H1 (cell line): ENCODE measurements around the gene ISCA2. TPM values are rescaled to one million over a fixed set of nuclear protein-coding genes. Genes with fewer than 3 reads are reported as not detected.
"Not testable (repeated sequence)": the region's sequence is repeated elsewhere in the genome, so short reads cannot be mapped to it uniquely, and the experiment has no call there.

Source experiments
- CTCF ChIA-PET: fragments of 300-600 bp; sonication (Branson Sonifier 250); formaldehyde crosslinking; loops from one replicate; lab custom pipeline; 2021; ENCODE audit not compliant: partially characterized antibody; lab: Charles Lee
- POLR2A ChIA-PET: fragments of 300-600 bp; sonication (Branson Sonifier 250); formaldehyde crosslinking; loops from one replicate; lab custom pipeline; 2021; ENCODE audit warnings: inconsistent platforms; ENCODE audit not compliant: partially characterized antibody; lab: Charles Lee
- DNase-seq, 2 experiments: peaks; one replicate each; pipeline versions ENCODE4 v3.0.0 to v3.0.0-alpha.2; 2010 to 2022; ENCODE audit warnings: low spot score in 2 of 2, low read depth in 1 of 2, mixed read lengths in 1 of 2
- FAIRE-seq: peaks from 2 replicates; lab custom pipeline; 2011; peaks lifted over from hg19 to GRCh38; lab: Jason Lieb, UNC
- H2AFZ ChIP-seq: 2 replicates; pipeline ENCODE4 v1.8.1; 2012; ENCODE audit warnings: low read length, inconsistent platforms
- H2AK5ac ChIP-seq: 2 replicates; pipeline ENCODE4 v1.6.1; 2013; ENCODE audit warnings: low read depth, low read length
- H2BK120ac ChIP-seq: replicated peaks from 2 replicates; pipeline ENCODE3; 2013; ENCODE audit warnings: low read depth, low read length, inconsistent platforms
- H2BK12ac ChIP-seq: 2 replicates; pipeline ENCODE4 v1.6.1; 2013; ENCODE audit warnings: low read depth, low read length
- H2BK15ac ChIP-seq: 2 replicates; pipeline ENCODE4 v1.6.1; 2013; ENCODE audit warnings: low read length
- H2BK20ac ChIP-seq: 2 replicates; pipeline ENCODE4 v1.6.1; 2013; ENCODE audit warnings: low read length
- H2BK5ac ChIP-seq: 2 replicates; pipeline ENCODE4 v1.6.1; 2013; ENCODE audit warnings: low read depth, low read length
- H3K14ac ChIP-seq: 2 replicates; pipeline ENCODE4 v1.6.1; 2013; ENCODE audit warnings: inconsistent platforms; ENCODE audit not compliant: insufficient read length
- H3K18ac ChIP-seq: 2 replicates; pipeline ENCODE4 v1.6.1; 2013; ENCODE audit warnings: low read length; ENCODE audit errors: extremely low read depth
- H3K23ac ChIP-seq: 2 replicates; pipeline ENCODE4 v1.6.1; 2013; ENCODE audit warnings: inconsistent platforms; ENCODE audit not compliant: insufficient read length
- H3K23me2 ChIP-seq: 2 replicates; pipeline ENCODE4 v1.6.1; 2013; ENCODE audit warnings: low read depth, low read length
- H3K27ac ChIP-seq: 2 replicates; pipeline ENCODE4 v1.6.1; 2011; ENCODE audit warnings: low read depth, low read length, inconsistent platforms
- H3K27me3 ChIP-seq, 4 experiments: replicated peaks in 1 of 4; 1 replicate in 1 of 4; 2 replicates in 3 of 4; pipeline versions ENCODE4 v1.6.1 to v1.8.1; 2011 to 2013; ENCODE audit warnings: low read length in 3 of 4, mild to moderate bottlenecking in 3 of 4, inconsistent platforms in 2 of 4, mixed read lengths in 2 of 4, moderate library complexity in 1 of 4; ENCODE audit not compliant: control insufficient read depth in 3 of 4, insufficient read depth in 3 of 4; ENCODE audit errors: extremely low read depth in 1 of 4
- H3K36me3 ChIP-seq, 4 experiments: 2 replicates each; pipeline versions ENCODE4 v1.6.1 to v1.8.1; 2011 to 2013; ENCODE audit warnings: mild to moderate bottlenecking in 4 of 4, low read length in 3 of 4, moderate library complexity in 2 of 4, control low read depth in 1 of 4, inconsistent platforms in 1 of 4; ENCODE audit not compliant: insufficient read depth in 4 of 4, control insufficient read depth in 2 of 4
- H3K4ac ChIP-seq: replicated peaks from 2 replicates; pipeline ENCODE3; 2013; ENCODE audit warnings: low read length, low read depth, mixed read lengths, inconsistent platforms; ENCODE audit not compliant: insufficient read length
- H3K4me1 ChIP-seq, 4 experiments: replicated peaks in 1 of 4; 1 replicate in 1 of 4; 2 replicates in 3 of 4; pipeline versions ENCODE4 v1.6.1 to v1.8.1; 2011 to 2013; ENCODE audit warnings: low read length in 3 of 4, inconsistent platforms in 2 of 4, mixed read lengths in 1 of 4; ENCODE audit not compliant: insufficient read depth in 4 of 4, control insufficient read depth in 3 of 4
- H3K4me2 ChIP-seq, 2 experiments: 2 replicates each; pipeline versions ENCODE4 v1.6.1 to v1.8.1; 2011 to 2013; ENCODE audit warnings: low read depth in 2 of 2, low read length in 2 of 2, control low read depth in 1 of 2, inconsistent platforms in 1 of 2, mild to moderate bottlenecking in 1 of 2; ENCODE audit not compliant: insufficient read depth in 1 of 2
- H3K4me3 ChIP-seq, 4 experiments: fragments of 200-600, 300-600 bp in 1 of 4; sonication (generic), shearing (Covaris generic), sonication (Bioruptor Twin) in 1 of 4; 2 replicates each; pipeline versions ENCODE4 v1.5.1 to v1.8.1; 2011 to 2016; ENCODE audit warnings: low read length in 4 of 4, low read depth in 3 of 4, control low read depth in 2 of 4, inconsistent platforms in 2 of 4, mild to moderate bottlenecking in 2 of 4, mixed read lengths in 1 of 4, moderate library complexity in 1 of 4; ENCODE audit not compliant: insufficient read depth in 2 of 4; ENCODE audit errors: extremely low read depth in 1 of 4
- H3K56ac ChIP-seq: replicated peaks from 2 replicates; pipeline ENCODE3; 2013; ENCODE audit warnings: low read depth, mild to moderate bottlenecking, mixed read lengths, low read length, inconsistent platforms; ENCODE audit not compliant: insufficient read length
- H3K79me1 ChIP-seq: 2 replicates; pipeline ENCODE4 v1.6.1; 2013; ENCODE audit warnings: low read depth, low read length, control low read depth
- H3K79me2 ChIP-seq, 2 experiments: 2 replicates each; pipeline versions ENCODE4 v1.6.1 to v1.8.1; 2012 to 2013; ENCODE audit warnings: low read length in 2 of 2, mild to moderate bottlenecking in 2 of 2, inconsistent platforms in 1 of 2; ENCODE audit not compliant: insufficient read depth in 2 of 2, control insufficient read depth in 1 of 2
- H3K9ac ChIP-seq, 4 experiments: replicated peaks in 1 of 4; 1 replicate in 1 of 4; 2 replicates in 3 of 4; pipeline versions ENCODE4 v1.6.1 to v1.8.1; 2011 to 2013; ENCODE audit warnings: low read depth in 3 of 4, low read length in 3 of 4, control low read depth in 2 of 4, mild to moderate bottlenecking in 2 of 4, moderate library complexity in 2 of 4, inconsistent platforms in 1 of 4; ENCODE audit errors: extremely low read depth in 1 of 4
- H3K9me3 ChIP-seq, 2 experiments: 2 replicates each; pipeline versions ENCODE4 v1.6.1 to v1.8.1; 2012 to 2013; ENCODE audit warnings: mild to moderate bottlenecking in 2 of 2, moderate library complexity in 2 of 2, control low read depth in 1 of 2, inconsistent platforms in 1 of 2, low read depth in 1 of 2, low read length in 1 of 2, mixed read lengths in 1 of 2; ENCODE audit not compliant: insufficient read depth in 2 of 2
- H4K20me1 ChIP-seq, 2 experiments: replicated peaks in 1 of 2; 2 replicates each; pipeline versions ENCODE3 to v1.8.1; 2011 to 2013; ENCODE audit warnings: inconsistent platforms in 2 of 2, low read length in 2 of 2, mild to moderate bottlenecking in 1 of 2; ENCODE audit not compliant: insufficient read depth in 2 of 2, control insufficient read depth in 1 of 2
- H4K5ac ChIP-seq: 2 replicates; pipeline ENCODE4 v1.6.1; 2013; ENCODE audit warnings: low read length, low read depth, mixed read lengths, inconsistent platforms; ENCODE audit not compliant: insufficient read length
- H4K8ac ChIP-seq: 2 replicates; pipeline ENCODE4 v1.8.0; 2013; ENCODE audit warnings: mild to moderate bottlenecking, moderate library complexity, low read length, inconsistent platforms; ENCODE audit not compliant: insufficient read depth; ENCODE audit errors: extremely low read depth
- H4K91ac ChIP-seq: replicated peaks from 2 replicates; pipeline ENCODE3; 2013; ENCODE audit warnings: low read length, mixed read lengths, inconsistent platforms; ENCODE audit not compliant: insufficient read length
- WGBS, 2 experiments: shearing (Covaris generic) in 1 of 2; methylation state at CpG; one replicate each; pipeline versions ENCODE4 v1.1.6 to v1.1.7; 2013 to 2015; ENCODE audit warnings: low lambda C conversion rate in 2 of 2, mixed read lengths in 2 of 2, inconsistent platforms in 1 of 2, low coverage in 1 of 2, missing lambda C conversion rate in 1 of 2; ENCODE audit not compliant: insufficient replicate concordance in 2 of 2, insufficient coverage in 1 of 2, insufficient read length in 1 of 2; ENCODE audit errors: extremely low coverage in 1 of 2, missing lambda C conversion rate in 1 of 2; 5-methylcytosine and 5-hydroxymethylcytosine counted together
- polyA plus RNA-seq, 7 experiments: library from polyadenylated mRNA; depleted of rRNA in 3 of 7; stranded (reverse) in 5 of 7; unstranded in 2 of 7; fragments of >200 nt in 5 of 7; fragments of 200-250 nt in 2 of 7; gene quantifications; 1 replicate in 5 of 7; 2 replicates in 1 of 7; 4 replicates in 1 of 7; pipeline versions ENCODE4 v1.2.1 to v1.2.3, GENCODE V29; 2011 to 2013; ENCODE audit warnings: missing spikeins in 2 of 7, mixed read lengths in 2 of 7
- total RNA-seq: library from RNA; stranded (reverse); fragmentation: NEBNext Ultra II Directional; extraction: Animal tissue kit (Norgen Biotek cat#: 25700); gene quantifications from 2 replicates; pipeline ENCODE4 v1.2.1, GENCODE V29; 2021

ISCA2 gene
- total and polyA plus RNA-seq, 2 of the 8 experiments (the other 6 are each of a cell fraction or from before 2014, with no cell fraction given): 43.5 to 78.6 TPM

- H2BK120ac ChIP-seq, H3K79me1 ChIP-seq, DNase-seq, H3K56ac ChIP-seq, FAIRE-seq, H3K36me3 ChIP-seq, H3K27me3 ChIP-seq, H3K4me3 ChIP-seq, H3K4me2 ChIP-seq, H3K14ac ChIP-seq, H3K23me2 ChIP-seq, H4K5ac ChIP-seq, H3K23ac ChIP-seq, H3K4me1 ChIP-seq, H3K27ac ChIP-seq, H2BK12ac ChIP-seq, H2AK5ac ChIP-seq, H2AFZ ChIP-seq, H3K18ac ChIP-seq, H4K91ac ChIP-seq, H3K79me2 ChIP-seq, H3K9me3 ChIP-seq, H4K8ac ChIP-seq, H2BK20ac ChIP-seq, H2BK5ac ChIP-seq, H2BK15ac ChIP-seq, H4K20me1 ChIP-seq, H3K4ac ChIP-seq, POLR2A ChIA-PET, H3K9ac ChIP-seq: not testable (repeated sequence)
- 87% methylated on average over 3 of the region's 3 CpGs; no CpG with 5 or more reads in 1 of the 2 experiments for WGBS, 2 experiments
- CTCF ChIA-PET: interaction anchor here (1.2 to 2.0 kb wide), 3 partner anchors 11 to 74 kb away, joined by 4 to 9 read pairs (median 5); no protein-coding TSS in a partner anchor
These were observed 42.8 kb downstream of the ISCA2 start for GRCh38 chr14:74536336-74536735.
